Stimulated activated CD4-positive, alpha-beta T cell treated with anti-CD3 and anti-CD28 coated beads, TNF-alpha, amount 100 ng/mL, for 1 hour (primary cell): ENCODE measurements around the gene FXR2.
"Not testable (repeated sequence)": the region's sequence is repeated elsewhere in the genome, so short reads cannot be mapped to it uniquely, and the experiment has no call there.

Experiments
- DNase-seq, 3 donors: peaks; one replicate each; pipeline ENCODE4 v3.0.0-alpha.2; 2020; ENCODE audit warnings: low read depth in 3 of 3, low spot score in 1 of 3

Gene FXR2

DNA sequence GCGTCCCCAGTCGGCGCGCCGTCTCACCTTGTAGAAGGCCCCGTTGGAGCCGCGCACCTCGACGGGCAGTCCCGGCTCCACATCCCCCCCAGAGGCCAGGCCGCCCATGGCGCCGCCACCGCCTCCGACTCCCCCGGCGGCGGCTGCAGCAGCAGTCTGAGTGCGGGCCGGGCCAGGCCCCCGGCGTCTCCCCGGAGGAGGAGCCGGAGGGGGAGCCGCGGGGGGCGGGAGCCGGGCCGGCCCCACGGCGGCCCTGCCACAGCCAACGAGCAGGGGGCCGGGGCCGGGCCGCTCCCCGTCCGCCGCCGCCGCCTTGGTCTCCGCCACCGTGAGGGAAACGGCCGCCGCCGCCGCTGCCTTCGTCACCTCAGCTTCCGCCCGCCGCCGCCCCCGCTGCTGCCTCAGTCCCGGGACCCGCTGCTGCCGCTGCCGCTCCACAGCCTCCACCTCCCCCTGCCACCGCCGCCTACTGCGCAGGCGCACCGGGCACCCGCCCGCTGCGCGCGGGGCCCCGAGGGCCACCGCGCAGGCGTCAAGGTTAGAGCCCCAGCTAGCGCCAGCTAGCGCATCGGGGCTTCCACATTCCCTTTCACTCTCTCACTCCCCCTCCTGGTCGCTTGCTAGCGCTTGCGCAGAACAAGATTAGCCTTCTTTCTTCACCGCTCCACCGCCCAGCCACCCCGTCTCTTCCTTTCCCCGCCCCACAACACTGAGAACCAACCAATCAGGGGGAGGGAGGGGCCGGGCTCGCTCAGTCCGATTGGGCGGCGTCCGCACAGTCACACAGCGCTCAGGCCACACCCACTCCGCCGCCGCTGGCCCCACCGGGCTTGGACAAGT, at the start of gene FXR2:
Gene FXR2 (minus strand): TSS at position 473 of the 840 bp plus-strand sequence. CDS start 365 bp downstream, at position 108.
- peak; percentile 94 to 98 (median 97) for DNase-seq

DNA sequence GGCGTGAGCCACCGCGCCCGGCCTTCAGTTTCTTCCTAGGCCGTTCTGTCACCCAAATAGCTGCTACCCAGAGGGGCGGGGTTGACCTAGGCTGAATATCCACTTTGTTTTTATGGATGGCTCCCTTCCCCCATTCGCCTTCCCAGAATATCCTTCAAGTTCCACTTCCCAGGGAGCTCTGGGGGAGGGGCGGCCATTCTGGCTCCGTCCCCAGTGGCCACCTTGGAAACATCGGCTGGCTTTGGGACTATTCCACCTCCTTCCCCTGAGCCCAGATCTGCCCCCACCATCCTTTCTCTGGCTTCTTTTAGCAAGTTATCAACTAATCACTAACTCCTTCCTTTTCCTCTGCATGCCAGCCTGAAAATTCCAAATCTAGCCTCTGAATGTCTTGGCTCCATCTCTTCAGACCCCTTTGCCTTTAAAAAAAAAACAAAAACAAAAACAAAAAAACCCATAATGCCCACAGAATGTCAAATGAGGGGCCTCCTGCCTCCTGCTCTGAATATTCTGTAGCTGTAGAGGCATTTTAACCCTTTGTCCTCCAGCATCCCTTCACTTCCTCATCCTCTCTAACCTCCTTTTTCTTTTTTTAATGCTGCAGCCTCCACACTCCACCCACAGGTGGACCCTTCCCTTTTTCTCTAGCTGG, 42.4 kb upstream of the FXR2 start:
- no peak for DNase-seq

DNA sequence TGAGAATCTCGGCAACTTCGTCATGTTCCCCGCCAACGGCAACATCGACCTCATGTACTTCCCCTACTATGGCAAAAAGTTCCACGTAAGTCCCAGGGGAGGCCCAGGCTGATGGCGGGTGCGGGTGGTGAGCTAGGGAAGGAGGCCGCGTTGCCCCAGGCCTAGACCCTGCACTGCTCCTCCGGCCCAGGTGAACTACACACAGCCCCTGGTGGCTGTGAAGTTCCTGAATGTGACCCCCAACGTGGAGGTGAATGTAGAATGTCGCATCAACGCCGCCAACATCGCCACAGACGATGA, 40.8 kb upstream of the FXR2 start:
- no peak for DNase-seq

DNA sequence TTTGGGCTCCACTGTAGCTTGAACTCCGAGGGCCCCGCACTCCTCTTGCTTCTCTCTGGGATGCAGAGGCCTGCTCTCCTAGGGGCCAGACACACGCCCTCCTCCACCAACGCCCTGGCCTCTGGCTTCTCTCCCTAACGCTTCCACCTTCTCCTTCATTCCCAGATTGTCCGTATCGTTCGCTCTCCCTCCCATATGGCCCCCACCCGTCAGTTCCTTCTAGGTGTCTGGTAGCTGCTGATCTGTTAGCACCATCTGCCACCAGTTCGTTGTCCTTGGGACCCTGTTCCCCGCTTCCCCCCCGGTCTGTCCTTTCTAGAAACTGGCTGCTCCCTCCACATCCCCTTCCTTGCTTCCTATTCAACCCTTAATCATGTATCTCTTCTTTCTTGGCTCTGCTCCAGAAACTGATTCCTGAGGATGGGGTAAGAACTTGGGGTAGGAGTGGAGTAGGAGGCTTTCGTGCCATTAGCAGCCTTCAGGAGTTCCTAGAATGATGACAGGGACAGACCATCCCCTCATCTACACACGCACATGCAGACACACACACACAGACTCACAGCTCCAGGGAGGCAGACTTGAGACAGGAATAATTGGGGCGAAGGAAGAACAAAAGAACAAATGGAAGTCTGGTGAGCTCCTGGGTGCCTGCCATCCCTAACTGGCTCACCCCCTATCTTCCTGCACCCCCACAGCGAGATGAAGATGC, 40.3 kb upstream of the FXR2 start:
- no peak for DNase-seq

DNA sequence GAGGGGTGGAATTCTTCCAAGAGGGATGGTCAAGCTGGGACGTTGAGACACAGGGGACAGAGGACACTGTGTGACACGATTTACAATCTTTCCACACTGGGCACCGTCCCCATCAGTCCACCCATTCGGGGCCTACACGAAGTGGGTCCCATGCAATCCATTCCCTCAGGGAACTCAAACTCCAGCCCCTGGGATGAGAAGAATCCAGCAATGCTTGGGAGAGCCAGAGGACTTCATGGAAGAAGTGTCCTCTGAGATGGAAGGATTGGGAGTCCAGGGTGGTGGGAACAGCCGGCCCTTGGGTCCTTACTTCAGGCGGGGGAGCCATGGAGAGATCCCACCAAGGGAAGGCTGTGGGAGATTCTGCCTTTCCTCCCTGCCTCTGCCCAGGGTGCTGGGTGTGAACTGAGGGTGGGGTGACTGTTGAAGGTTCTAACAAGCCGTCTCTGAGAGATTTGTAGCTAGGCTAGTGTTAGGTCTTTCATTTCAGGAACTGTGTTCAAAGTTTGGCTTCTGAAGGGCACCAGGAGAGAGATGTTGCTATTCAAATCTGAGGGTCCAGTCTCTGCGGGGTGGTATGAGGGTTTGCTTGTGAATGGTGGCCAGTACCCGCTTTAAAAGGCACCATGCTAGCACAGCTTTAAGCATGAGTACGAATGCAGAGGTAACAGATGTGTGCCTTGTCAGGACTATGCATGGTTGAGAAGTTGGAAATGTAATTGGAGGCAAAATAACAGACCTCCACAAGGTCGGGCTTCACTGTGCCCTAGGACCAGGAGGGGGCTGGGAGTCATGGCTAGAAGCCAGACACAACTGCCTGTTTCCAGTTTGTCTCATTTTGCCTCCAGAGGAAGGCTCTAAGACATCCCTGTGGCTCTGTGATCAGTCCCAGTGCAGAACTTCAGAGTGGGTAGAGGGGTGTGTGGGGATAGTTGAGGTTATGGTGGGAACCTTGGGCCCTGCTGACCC, 38.0 kb upstream of the FXR2 start:
- DNase-seq: no peak

DNA sequence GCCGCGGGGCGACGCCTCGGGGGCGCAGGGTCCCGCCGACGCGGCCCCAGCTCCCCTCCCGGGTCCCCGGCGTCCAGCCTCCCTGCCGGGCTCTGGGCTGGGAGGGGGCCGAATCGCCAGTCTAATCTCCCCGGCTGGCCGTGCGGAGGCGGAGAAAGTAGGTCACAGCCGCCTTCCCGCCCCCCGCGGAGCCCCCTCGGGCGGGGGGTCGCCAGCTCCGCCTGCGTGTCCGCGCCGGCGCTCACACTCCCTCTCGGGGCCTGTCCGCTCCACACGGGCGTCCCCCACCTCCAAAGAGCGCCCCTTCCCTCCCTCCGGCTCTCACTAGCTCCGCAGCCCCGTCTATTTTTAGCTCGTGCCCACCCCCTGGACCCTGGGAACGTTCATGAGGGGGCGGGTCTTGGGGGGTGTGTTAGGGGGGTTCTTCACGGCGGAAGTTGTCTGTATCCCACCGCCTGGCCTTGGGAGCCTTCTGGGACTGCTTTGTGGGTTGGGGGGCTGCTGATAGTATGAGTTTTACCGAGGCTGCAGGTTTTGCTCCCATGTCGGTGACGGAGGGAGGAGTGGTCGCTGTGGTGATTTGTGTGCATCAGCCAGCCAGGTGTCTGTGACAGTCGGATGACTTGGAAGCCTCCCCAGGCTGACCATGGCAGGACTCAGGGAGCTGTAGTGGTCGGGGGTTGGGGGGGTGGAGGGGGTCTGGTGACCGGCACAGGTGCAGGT, 37.1 kb upstream of the FXR2 start:
- no peak for DNase-seq

DNA sequence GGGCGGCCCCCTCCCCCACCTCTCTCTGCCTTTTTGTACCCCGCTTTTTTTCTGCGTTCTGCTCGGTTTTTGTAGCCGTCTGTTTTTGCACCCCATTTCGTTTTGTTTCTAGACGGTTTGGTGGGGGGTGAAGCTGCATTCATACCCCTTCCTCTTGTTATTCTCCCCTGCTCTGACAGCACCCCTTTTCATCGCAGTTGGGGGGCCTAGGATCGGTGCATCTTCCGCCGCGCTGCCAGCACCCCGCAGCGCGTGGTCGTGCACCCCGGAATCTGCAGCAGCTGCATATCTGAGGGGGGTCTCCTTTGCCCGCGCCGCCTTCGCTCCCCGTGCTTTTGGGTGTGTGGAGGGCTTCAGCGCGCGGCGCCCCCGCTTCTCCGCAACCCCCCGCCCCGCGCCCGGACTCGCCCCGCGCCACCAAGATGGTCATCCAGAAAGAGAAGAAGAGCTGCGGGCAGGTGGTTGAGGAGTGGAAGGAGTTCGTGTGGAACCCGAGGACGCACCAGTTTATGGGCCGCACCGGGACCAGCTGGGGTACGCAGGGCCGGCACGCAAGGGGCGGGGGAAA, 36.5 kb upstream of the FXR2 start:
- DNase-seq: no peak

DNA sequence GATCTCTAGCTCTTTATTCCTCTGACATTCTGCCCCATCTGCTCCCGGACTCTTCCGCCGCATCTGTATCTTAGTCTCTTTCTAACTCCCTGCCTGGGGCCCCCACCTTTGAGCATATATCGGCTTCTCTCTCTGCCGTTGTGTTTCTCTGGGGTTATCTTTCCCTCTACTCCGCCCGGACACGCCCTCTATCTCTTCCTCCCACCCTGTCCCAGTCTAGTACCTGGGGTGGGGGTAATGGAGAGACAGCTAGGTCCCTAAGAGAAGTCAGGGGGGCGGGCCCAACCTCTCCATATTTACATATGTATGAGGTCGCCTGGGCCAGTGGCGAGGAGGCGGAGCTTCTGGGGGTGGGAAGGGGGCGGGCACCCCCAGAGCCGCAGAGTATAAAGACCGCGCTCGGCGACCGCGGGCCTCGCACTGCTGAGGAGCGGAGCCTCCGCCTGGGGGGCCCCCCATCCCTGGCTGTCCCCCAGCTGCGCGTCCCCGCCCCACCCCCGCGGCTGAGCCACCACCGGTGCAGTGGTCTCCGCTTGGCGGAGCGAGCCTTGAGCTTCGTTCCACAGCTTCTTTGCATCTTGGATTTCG, 35.9 kb upstream of the FXR2 start, which contains the start of gene ATP1B2:
Gene ATP1B2 (plus strand): TSS at position 418 of the 588 bp plus-strand sequence. CDS start 593 bp downstream, outside the sequence.
- peak; percentile 40 to 45 (median 45) for DNase-seq

DNA sequence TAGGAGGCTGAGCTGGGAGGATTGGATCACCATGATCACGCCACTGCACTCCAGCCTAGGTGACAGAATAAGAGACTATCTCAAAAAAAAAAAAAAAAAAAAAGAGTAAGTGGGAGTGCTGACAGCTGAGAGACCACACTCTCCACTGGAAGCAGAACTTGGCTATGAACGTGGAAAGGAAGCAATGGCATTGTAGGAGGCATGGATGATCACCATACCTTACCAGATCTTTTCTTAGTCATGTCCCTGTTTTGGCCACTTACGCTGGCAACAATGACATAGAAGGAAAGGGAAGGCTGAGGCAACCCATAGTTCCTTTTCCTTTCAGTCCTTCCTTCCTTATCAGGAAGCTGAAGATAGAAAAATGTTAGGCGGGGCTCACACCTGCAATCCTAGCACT, 32.3 kb upstream of the FXR2 start:
- no peak for DNase-seq

DNA sequence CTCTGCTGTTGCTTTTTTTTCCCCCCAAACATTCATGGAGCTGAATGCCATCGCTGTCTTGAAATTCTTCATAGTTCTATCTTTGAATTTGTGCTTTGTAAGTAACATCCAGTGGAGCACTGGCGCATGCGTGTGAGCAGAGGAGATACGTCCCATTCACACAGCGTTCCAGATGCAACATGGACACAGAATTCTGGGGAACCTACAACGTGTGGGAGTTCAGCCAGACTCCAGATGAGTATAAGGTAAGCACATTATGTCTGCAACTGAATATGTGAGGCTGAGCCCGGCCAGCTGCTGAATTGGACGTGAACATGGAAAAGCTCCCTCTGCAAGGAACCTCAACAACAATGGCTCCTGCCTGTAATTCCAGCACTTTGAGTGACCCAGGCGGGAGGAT, 31.8 kb upstream of the FXR2 start:
- no peak for DNase-seq

DNA sequence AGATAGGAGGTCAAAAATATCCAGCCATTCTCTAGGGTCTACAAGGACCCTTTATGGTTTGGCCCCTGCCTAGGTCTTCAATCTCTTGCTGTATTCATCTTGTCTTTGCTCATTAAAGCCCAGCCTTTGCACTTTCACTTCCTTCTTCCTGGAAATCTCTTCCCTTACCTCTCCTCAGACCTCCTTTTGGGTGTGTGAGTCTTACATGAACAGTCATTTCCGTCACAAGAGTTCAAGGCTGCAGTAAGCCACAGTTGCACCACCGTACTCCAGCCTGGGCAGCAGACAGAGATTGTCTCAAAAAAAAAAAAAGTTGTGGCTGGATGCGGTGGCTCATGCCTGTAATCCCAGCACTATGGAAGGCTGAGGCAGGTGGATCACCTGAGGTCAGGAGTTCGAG, 30.1 kb upstream of the FXR2 start:
- no peak for DNase-seq

DNA sequence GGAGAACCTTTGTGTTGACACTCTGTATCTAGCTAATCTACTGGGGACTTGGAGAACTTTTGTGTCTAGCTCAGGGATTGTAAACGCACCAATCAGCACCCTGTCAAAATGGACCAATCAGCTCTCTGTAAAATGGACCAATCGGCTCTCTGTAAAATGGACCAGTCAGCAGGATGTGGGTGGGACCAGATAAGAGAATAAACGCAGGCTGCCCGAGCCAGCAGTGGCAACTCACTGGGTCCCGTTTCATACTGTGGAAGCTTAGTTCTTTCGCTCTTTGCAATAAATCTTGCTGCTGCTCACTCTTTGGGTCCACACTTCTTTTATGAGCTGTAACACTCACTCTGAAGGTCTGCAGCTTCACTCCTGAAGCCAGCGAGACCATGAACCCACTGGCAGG, 26.9 kb upstream of the FXR2 start:
- DNase-seq: not testable (repeated sequence)

DNA sequence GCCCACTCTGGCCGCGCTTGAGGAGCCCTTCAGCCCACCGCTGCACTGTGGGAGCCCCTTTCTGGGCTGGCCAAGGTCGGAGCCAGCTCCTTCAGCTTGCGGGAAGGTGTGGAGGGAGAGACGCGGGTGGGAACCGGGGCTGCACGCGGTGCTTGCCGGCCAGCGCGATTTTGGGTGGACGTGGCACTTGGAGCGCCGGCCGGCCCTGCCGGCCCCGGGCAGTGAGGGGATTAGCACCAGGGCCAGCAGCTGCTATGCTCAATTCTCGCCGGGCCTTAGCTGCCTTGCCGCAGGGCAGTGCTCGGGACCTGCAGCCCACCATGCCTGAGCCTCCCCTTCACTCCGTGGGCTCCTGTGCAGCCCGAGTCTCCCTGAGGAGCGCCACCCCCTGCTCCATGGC, 26.1 kb upstream of the FXR2 start:
- no peak for DNase-seq

DNA sequence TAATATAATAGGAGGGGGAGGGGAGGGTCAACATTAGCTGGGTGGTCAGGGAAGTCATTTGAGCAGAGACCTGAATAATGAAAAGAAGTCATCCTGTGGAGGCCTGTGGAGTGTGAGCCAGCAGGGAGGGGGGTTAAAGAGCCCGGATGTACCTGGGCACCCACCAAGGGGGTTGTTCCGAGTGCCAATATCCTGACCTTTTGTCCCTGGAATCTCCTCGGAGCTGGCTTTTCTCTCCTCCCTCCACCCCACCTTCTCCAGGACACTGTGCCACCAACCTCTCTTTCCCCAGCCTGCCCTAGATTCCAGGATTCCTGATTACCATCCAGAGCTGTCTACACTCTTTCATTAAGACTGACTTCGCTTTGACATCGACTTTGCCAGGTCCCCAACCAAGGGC, 21.5 kb upstream of the FXR2 start:
- no peak for DNase-seq

DNA sequence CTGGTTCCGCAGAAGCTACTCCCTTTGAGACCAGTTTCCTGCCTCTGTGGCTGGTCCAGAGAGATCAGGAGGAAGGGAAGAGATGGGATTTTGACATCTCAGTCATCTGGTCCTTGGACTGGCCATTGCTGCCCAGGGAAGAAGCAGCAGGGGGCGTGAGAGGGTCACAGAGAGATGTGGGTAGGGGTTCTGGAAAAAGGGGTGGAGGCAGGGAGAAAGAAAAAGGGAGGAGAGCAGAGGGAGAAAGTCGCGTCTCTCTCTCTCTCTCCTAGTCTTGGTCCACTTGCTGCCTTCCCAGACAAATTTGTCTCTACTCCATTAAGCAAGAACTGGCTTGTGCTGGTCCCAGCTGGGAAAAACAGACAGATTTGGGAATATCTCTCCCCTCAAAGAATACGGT, 19.7 kb upstream of the FXR2 start:
- DNase-seq: no peak

DNA sequence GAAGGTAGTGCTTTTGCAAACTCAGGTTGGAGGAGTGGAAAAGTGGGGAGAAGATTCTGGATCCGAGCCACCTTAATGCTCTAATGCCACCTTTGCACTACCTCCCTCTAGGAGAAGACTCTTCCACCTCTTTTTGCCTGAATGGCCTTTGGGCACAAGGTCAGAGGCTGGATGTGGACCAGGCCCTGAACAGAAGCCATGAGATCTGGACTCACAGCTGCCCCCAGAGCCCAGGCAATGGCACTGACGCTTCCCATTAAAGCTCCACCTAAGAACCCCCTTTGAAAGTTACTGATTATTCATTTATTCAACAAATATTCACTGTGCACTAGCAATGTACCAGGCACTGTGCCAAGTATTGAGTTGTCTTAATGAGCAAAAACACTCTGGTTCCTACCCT, 18.4 kb upstream of the FXR2 start:
- DNase-seq: no peak

DNA sequence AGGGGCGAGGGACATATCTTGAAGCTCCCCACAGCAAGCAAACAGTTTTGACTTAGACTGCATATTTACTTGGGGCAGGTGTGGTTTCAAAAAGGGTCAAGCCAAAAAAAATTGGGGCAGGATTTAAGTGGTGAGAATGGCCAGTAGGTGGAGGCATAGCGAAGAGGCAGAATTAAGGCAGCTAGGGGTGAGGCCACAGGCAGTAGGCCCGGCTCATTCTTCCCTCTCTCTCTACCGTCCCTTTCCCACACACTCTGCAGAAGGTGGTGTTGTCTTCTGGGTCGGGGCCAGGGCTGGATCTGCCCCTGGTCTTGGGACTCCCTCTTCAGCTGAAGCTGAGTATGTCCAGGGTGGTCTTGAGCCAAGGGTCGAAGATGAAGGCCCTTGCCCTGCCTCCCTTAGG, 17.8 kb upstream of the FXR2 start:
- no peak for DNase-seq

DNA sequence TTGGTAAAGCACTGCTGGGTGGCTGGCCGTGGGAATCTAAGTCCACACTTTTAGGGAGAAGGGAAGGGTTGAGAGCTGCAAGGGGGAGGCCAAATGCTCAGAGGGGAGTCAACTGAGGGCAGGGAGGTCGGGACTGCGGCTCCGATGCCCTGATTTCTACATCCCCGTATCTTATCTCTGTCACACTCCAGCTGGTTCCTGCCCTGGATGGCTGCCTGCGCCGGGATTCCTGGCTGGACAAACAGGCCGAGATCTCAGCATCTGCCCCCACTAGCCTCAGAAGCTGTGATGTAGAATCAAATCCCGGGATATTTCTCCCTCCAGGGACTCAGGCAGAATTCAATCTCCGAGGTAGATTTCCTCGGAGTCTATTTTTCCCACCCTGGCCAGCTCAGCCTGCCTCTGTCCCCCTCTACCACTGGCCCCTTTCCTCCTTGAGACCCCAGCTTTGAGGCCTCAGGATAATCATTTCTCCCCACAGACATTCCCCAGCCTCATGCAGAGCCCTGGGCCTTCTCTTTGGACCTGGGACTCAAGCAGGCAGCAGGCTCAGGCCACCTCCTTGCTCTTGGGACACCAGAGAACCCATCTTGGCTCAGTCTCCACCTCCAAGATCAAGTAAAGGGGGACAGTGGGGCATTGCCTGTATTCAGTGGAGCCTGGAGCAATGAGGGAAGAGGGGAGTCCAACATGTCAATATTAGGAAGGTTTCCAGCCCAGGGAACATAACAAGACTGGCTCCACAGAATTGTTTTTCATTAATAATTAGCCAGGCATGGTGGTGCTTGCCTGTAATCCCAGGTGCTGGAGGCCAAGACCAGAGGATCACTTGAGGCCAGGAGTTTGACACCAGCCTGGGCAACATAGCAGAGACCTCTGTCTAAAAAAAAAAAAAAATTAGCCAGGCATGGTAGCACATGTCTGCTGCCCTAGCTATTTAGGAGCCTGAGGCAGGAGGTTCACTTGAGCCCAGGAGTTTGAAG, 17.0 kb upstream of the FXR2 start:
- DNase-seq: no peak
